DMS53 (cell line): ENCODE data around the gene PGC.
A peak's percentile ranks its signal among the peaks of the same experiment; 100 is the strongest.

Experiments used
- DNase-seq: peaks from one replicate; lab custom pipeline; 2025; lab: John Stamatoyannopoulos, UW

The PGC gene

GRCh38 chr6:41714556-41715273 is 32.5 kb downstream of the PGC start:
- no peak for DNase-seq

- no peak for DNase-seq
Observed at GRCh38 chr6:41713650-41714291, 33.4 kb downstream of the PGC start.

- peak; percentile 24 for DNase-seq
Observed at GRCh38 chr6:41713159-41713649, 34.0 kb downstream of the PGC start.

GRCh38 chr6:41712651-41713103 is 34.5 kb downstream of the PGC start:
- no peak for DNase-seq

- DNase-seq, result no peak
Observed at GRCh38 chr6:41711323-41712038, 35.7 kb downstream of the PGC start.

- no peak for DNase-seq
Observed at GRCh38 chr6:41709375-41709774, 37.8 kb downstream of the PGC start.

GRCh38 chr6:41708856-41709255 is 38.3 kb downstream of the PGC start:
- no peak for DNase-seq

GRCh38 chr6:41707565-41708200 is 39.5 kb downstream of the PGC start:
- no peak for DNase-seq

- no peak for DNase-seq
Observed at GRCh38 chr6:41706876-41707564, 40.2 kb downstream of the PGC start.

GRCh38 chr6:41705996-41706835 is 41.0 kb downstream of the PGC start:
- peak; percentile 62 for DNase-seq

- DNase-seq, result no peak
Observed at GRCh38 chr6:41705311-41705995, 41.7 kb downstream of the PGC start.

- no peak for DNase-seq
Observed at GRCh38 chr6:41704656-41705310, 42.4 kb downstream of the PGC start.

- DNase-seq, result no peak
Observed at GRCh38 chr6:41704028-41704427, 43.2 kb downstream of the PGC start.

- DNase-seq, result no peak
Observed at GRCh38 chr6:41702771-41703494, 44.3 kb downstream of the PGC start.

- DNase-seq, result no peak
Observed at GRCh38 chr6:41702089-41702745, 45.0 kb downstream of the PGC start.

- no peak for DNase-seq
Observed at GRCh38 chr6:41700463-41701347, 46.5 kb downstream of the PGC start.

- DNase-seq, result no peak
Observed at GRCh38 chr6:41699063-41699462, 48.1 kb downstream of the PGC start.
